H1 (cell line): ENCODE measurements around the gene SLC39A6. TPM values are rescaled to one million over a fixed set of nuclear protein-coding genes. Genes with fewer than 3 reads are reported as not detected.

Source experiments
- JUN ChIP-seq: IDR thresholded peaks from 2 replicates; pipeline ENCODE4 v1.6.1; 2011; ENCODE audit warnings: low read depth, mild to moderate bottlenecking, improper control_type of control experiment, low read length
- TCF12 ChIP-seq: IDR thresholded peaks from 2 replicates; pipeline ENCODE4 v1.6.1; 2011; ENCODE audit warnings: low read depth, mild to moderate bottlenecking, low read length
- TEAD4 ChIP-seq: IDR thresholded peaks from 2 replicates; pipeline ENCODE4 v1.6.1; 2012; ENCODE audit warnings: low read depth, low read length, inconsistent platforms, mixed read lengths
- ZNF274 ChIP-seq: IDR thresholded peaks from 2 replicates; pipeline ENCODE4 v1.7.0; 2012; ENCODE audit warnings: low read length, borderline replicate concordance; ENCODE audit errors: extremely low read depth
- polyA plus RNA-seq, 7 experiments: library from polyadenylated mRNA; depleted of rRNA in 3 of 7; stranded (reverse) in 5 of 7; unstranded in 2 of 7; fragments of >200 nt in 5 of 7; fragments of 200-250 nt in 2 of 7; gene quantifications; 1 replicate in 5 of 7; 2 replicates in 1 of 7; 4 replicates in 1 of 7; pipeline versions ENCODE4 v1.2.1 to v1.2.3, GENCODE V29; 2011 to 2013; ENCODE audit warnings: missing spikeins in 2 of 7, mixed read lengths in 2 of 7
- total RNA-seq: library from RNA; stranded (reverse); fragmentation: NEBNext Ultra II Directional; extraction: Animal tissue kit (Norgen Biotek cat#: 25700); gene quantifications from 2 replicates; pipeline ENCODE4 v1.2.1, GENCODE V29; 2021

The SLC39A6 gene
- total and polyA plus RNA-seq, 2 of the 8 experiments (the other 6 are each of a cell fraction or from before 2014, with no cell fraction given), result 36.8 to 55.4 TPM

- TF ChIP-seq ZNF274, result no peak
- TF ChIP-seq TCF12, result no peak
- TF ChIP-seq TEAD4, result no peak
- no peak for TF ChIP-seq JUN
These were observed 47.6 kb upstream of the SLC39A6 start (continued) for GRCh38 chr18:36176711-36177110.
